IPS DF 6.9 (cell line): ENCODE measurements around the gene GDF9.

ENCODE experiments used
- DNase-seq: peaks from one replicate; pipeline ENCODE4 v3.0.0-alpha.2; 2013; ENCODE audit warnings: low read depth, low spot score
- H3K27ac ChIP-seq: one replicate; pipeline ENCODE4 v1.5.1; 2013; ENCODE audit warnings: low read length, control low read depth
- H3K27me3 ChIP-seq: 2 replicates; pipeline ENCODE4 v1.6.1; 2013; ENCODE audit warnings: mild to moderate bottlenecking, low read length; ENCODE audit not compliant: control insufficient read depth, insufficient read depth
- H3K36me3 ChIP-seq: 2 replicates; pipeline ENCODE4 v1.6.1; 2013; ENCODE audit warnings: low read length; ENCODE audit not compliant: control insufficient read depth, insufficient read depth
- H3K4me1 ChIP-seq: 2 replicates; pipeline ENCODE4 v1.6.1; 2013; ENCODE audit warnings: low read length; ENCODE audit not compliant: control insufficient read depth, insufficient read depth
- H3K4me3 ChIP-seq: 2 replicates; pipeline ENCODE4 v1.5.1; 2013; ENCODE audit warnings: mild to moderate bottlenecking, low read length
- H3K9me3 ChIP-seq: 2 replicates; pipeline ENCODE4 v1.6.1; 2013; ENCODE audit warnings: low read length, inconsistent platforms; ENCODE audit not compliant: control insufficient read depth, insufficient read depth
- WGBS: extraction: QIAGEN DNeasy Blood & Tissue Kit; methylation state at CpG from one replicate; pipeline ENCODE4 v1.1.7; 2013; ENCODE audit warnings: mixed read lengths, missing lambda C conversion rate; ENCODE audit not compliant: insufficient read length, insufficient coverage; 5-methylcytosine and 5-hydroxymethylcytosine counted together

GDF9 gene

GRCh38 chr5:132812123-132812765 lies 54.0 kb downstream of the GDF9 start:
- no peaks in the 10 kb centered on the region for H3K9me3 ChIP-seq
- DNase-seq, result no peak
- peaks cover 36% of the 10 kb centered on the region for H3K27me3 ChIP-seq
- peaks cover 4% of the 10 kb centered on the region; the same call in 1 of the 2 replicates for H3K4me1 ChIP-seq
- H3K27ac ChIP-seq, result no peak overlapping the region
- H3K4me3 ChIP-seq, result no peak overlapping the region
- H3K36me3 ChIP-seq, result no peaks in the 10 kb centered on the region
- no CpG with 5 or more reads among the region's 18 CpGs for WGBS
